Heart left ventricle (tissue), 13 donors: ENCODE results near the gene LPP.

ENCODE experiments used
- POLR2A ChIP-seq, 2 donors: fragments of 450-650 bp; IDR thresholded peaks; one replicate each; pipeline ENCODE4 v1.6.1; 2017; ENCODE audit warnings: antibody characterized with exemption in 2 of 2, mild to moderate bottlenecking in 2 of 2, moderate library complexity in 2 of 2
- TF ChIP-seq, protein P1 (sequence below), 12 donors: fragments of 200-600 bp; sonication (generic) in 4 of 12; IDR thresholded peaks; one replicate each; pipeline versions ENCODE4 v1.5.0 to v1.8.0; 2018 to 2022; ENCODE audit warnings: antibody characterized with exemption in 12 of 12, mild to moderate bottlenecking in 5 of 12
- donor health status: ischemic (EF 13 %, LVEDD 7.1; RV severe dilation, severe dysfunction).
- donor health status: DM: no; HTN: yes; CAD: no.
- donor health status: DM: no; HTN: no; CAD: no.
- donor health status: ischemic (EF 25% LVEDD 6.9; RV normal size, moderate dysfunction).
- donor health status: ischemic (EF 25% LVEDD 5.7; RV mildly dilated, moderate dysfunction).
- donor health status: ischemic (EF 35%, LVEDD 5.7; RV mildly dilated, moderate dysfunction).
- donor health status: nonischemic (EF 11% LVEDD 7.7; RV severe dilation, severe dysfunction).
- donor health status: DM: yes; HTN: yes; CAD: no.
- donor health status: PGD.
- donor health status: ischemic (EF 29% LVEDD 5.4; RV normal size, mild dysfunction).
- donor health status: nonischemic (EF 23%, LVEDD 6.1; RV moderate dilation, normal function).

GRCh38 chr3:188336178-188336577, 182.2 kb downstream of the LPP start:
- TF ChIP-seq, protein P1, sequence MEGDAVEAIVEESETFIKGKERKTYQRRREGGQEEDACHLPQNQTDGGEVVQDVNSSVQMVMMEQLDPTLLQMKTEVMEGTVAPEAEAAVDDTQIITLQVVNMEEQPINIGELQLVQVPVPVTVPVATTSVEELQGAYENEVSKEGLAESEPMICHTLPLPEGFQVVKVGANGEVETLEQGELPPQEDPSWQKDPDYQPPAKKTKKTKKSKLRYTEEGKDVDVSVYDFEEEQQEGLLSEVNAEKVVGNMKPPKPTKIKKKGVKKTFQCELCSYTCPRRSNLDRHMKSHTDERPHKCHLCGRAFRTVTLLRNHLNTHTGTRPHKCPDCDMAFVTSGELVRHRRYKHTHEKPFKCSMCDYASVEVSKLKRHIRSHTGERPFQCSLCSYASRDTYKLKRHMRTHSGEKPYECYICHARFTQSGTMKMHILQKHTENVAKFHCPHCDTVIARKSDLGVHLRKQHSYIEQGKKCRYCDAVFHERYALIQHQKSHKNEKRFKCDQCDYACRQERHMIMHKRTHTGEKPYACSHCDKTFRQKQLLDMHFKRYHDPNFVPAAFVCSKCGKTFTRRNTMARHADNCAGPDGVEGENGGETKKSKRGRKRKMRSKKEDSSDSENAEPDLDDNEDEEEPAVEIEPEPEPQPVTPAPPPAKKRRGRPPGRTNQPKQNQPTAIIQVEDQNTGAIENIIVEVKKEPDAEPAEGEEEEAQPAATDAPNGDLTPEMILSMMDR (IDR thresholded peaks at IDR 0.05), result no peak
- no peak for TF ChIP-seq POLR2A (IDR thresholded peaks at IDR 0.05)
